SU-DHL-6 (cell line): ENCODE measurements around the gene IFNA14.
"Not testable (repeated sequence)": the region's sequence is repeated elsewhere in the genome, so short reads cannot be mapped to it uniquely, and the experiment has no call there.

Experiments
- H2AFZ ChIP-seq: fragments of 200-600 bp; sonication (generic); 2 replicates; pipeline ENCODE4 v1.6.1; 2014; ENCODE audit warnings: low read depth, mild to moderate bottlenecking, moderate library complexity, mixed read lengths, antibody characterized with exemption, low read length; ENCODE audit not compliant: severe bottlenecking
- H3F3A ChIP-seq: fragments of 200-600 bp; shearing (Covaris generic); 2 replicates; pipeline ENCODE4 v1.6.0; 2016; ENCODE audit warnings: antibody characterized with exemption, mild to moderate bottlenecking; ENCODE audit not compliant: insufficient read depth
- H3K27ac ChIP-seq: fragments of 200-600 bp; sonication (generic); 2 replicates; pipeline ENCODE4 v1.5.1; 2016; ENCODE audit warnings: low read depth, mild to moderate bottlenecking, low read length, moderate library complexity, mixed read lengths
- H3K27me3 ChIP-seq: fragments of 200-600 bp; sonication (generic), shearing (Covaris generic); 2 replicates; pipeline ENCODE4 v1.6.0; 2014; ENCODE audit warnings: mild to moderate bottlenecking, low read length
- H3K36me3 ChIP-seq: fragments of 200-600 bp; sonication (generic); 2 replicates; pipeline ENCODE4 v1.6.1; 2014; ENCODE audit warnings: mild to moderate bottlenecking, low read length, mixed read lengths
- H3K4me2 ChIP-seq: fragments of 300-600, 200-600 bp; shearing (Covaris generic), sonication (generic); 2 replicates; pipeline ENCODE4 v1.6.0; 2014; ENCODE audit warnings: low read length, low read depth, mild to moderate bottlenecking; ENCODE audit not compliant: poor library complexity, severe bottlenecking
- H3K4me3 ChIP-seq: fragments of 200-600 bp; sonication (generic); 2 replicates; pipeline ENCODE4 v1.5.1; 2014; ENCODE audit warnings: antibody characterized with exemption, low read length, mild to moderate bottlenecking, mixed read lengths; ENCODE audit not compliant: insufficient read depth, poor library complexity, severe bottlenecking
- H3K79me2 ChIP-seq: fragments of 200-600 bp; sonication (generic); 2 replicates; pipeline ENCODE4 v1.6.1; 2014; ENCODE audit warnings: mild to moderate bottlenecking, low read length, moderate library complexity; ENCODE audit not compliant: insufficient read depth
- H3K9ac ChIP-seq: fragments of 200-600 bp; sonication (generic); 2 replicates; pipeline ENCODE4 v1.7.0; 2014; ENCODE audit warnings: mild to moderate bottlenecking, low read length
- H3K9me2 ChIP-seq: fragments of 200-600 bp; sonication (generic); replicated peaks from 2 replicates; pipeline ENCODE4 v1.6.1; 2014; ENCODE audit warnings: low read length; ENCODE audit not compliant: insufficient read depth
- H3K9me3 ChIP-seq: fragments of 200-600 bp; sonication (generic); 2 replicates; pipeline ENCODE4 v1.6.1; 2014; ENCODE audit warnings: low read length, mixed read lengths; ENCODE audit not compliant: insufficient read depth
- H4K20me1 ChIP-seq: fragments of 200-600 bp; sonication (generic); 2 replicates; pipeline ENCODE4 v1.6.1; 2014; ENCODE audit warnings: low read depth, mild to moderate bottlenecking, antibody characterized with exemption, low read length, moderate library complexity, mixed read lengths
- TF ChIP-seq, protein P1 (sequence below): fragments of 200-600 bp; sonication (generic); IDR thresholded peaks from one replicate; pipeline ENCODE4 v1.5.1; 2017; ENCODE audit warnings: antibody characterized with exemption, mild to moderate bottlenecking, low read length, moderate library complexity; ENCODE audit not compliant: insufficient read depth, poor library complexity, severe bottlenecking

Gene IFNA14

DNA sequence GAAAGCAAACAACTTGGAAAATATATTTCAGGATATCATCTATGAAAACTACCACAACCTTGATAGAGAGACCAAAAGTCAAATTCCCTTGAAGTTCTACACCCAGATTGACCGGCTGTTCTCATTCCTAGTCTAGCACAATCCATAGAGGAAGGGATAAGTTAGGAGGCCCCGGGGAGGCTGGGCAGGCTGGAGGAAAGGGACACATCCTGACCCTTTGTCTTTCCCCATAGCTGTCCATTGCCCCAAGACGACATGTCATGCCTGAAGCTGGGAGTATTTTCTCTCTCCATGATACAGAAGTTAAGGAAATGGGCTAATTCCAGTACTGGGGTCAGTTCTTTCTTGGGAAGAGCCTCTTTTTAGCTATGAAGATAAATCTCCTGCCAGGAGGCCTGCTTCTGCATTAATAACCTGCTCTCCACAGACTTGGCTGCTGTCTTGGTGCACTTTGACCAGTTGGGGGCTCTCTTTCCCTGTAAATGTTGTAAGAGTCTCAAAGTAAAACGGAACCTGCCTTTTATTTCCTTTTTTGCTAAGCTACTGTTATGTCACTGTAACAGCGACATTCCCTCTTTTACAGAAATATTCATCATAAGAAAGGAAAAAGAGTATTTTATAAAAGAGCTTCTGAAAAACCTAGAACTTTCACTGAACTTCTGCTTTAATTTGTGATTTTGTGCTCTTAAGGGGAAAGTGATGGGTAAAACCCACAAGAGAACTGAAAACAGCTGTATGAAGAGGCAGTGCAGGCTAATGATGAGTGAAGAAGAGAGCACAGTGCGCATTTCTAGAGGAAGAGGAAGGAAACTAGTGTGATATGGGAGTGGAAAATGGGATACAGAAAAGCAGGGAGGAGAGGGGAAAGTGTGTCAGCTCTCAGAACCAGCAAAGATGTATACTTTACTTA, 44.7 kb downstream of the IFNA14 start:
- H3K27ac ChIP-seq, H3K9me2 ChIP-seq, H3K4me3 ChIP-seq, H3F3A ChIP-seq, H3K27me3 ChIP-seq, H3K9me3 ChIP-seq, H4K20me1 ChIP-seq, H3K79me2 ChIP-seq, H2AFZ ChIP-seq, H3K9ac ChIP-seq, H3K36me3 ChIP-seq: not testable (repeated sequence)
- peak overlapping the region; percentile 22 for H3K4me2 ChIP-seq
- TF ChIP-seq, protein P1, sequence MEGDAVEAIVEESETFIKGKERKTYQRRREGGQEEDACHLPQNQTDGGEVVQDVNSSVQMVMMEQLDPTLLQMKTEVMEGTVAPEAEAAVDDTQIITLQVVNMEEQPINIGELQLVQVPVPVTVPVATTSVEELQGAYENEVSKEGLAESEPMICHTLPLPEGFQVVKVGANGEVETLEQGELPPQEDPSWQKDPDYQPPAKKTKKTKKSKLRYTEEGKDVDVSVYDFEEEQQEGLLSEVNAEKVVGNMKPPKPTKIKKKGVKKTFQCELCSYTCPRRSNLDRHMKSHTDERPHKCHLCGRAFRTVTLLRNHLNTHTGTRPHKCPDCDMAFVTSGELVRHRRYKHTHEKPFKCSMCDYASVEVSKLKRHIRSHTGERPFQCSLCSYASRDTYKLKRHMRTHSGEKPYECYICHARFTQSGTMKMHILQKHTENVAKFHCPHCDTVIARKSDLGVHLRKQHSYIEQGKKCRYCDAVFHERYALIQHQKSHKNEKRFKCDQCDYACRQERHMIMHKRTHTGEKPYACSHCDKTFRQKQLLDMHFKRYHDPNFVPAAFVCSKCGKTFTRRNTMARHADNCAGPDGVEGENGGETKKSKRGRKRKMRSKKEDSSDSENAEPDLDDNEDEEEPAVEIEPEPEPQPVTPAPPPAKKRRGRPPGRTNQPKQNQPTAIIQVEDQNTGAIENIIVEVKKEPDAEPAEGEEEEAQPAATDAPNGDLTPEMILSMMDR = peak; percentile 78
